ENCODE measurements around the gene TSPAN9. TPM values are rescaled to one million over a fixed set of nuclear protein-coding genes. Genes with fewer than 3 reads are reported as not detected.

Gene TSPAN9
- total RNA-seq, 3 donors from 2014 or later (not counting 1 experiment from before 2014, with no cell fraction given) = 0.86 to 1.6 (median 1.1) TPM

- intact Hi-C loops (cut with micrococcal nuclease) = no loop called here
- no peaks in the 10 kb centered on the region for H3K4me1 Mint-ChIP-seq
- H3K4me1 ChIP-seq (ENCODE audit: control insufficient read depth, insufficient read depth, low read length) = no peaks in the 10 kb centered on the region
- H3K27ac Mint-ChIP-seq = no peak overlapping the region
- H3K4me3 Mint-ChIP-seq = no peak overlapping the region
- TF ChIP-seq, protein P1, sequence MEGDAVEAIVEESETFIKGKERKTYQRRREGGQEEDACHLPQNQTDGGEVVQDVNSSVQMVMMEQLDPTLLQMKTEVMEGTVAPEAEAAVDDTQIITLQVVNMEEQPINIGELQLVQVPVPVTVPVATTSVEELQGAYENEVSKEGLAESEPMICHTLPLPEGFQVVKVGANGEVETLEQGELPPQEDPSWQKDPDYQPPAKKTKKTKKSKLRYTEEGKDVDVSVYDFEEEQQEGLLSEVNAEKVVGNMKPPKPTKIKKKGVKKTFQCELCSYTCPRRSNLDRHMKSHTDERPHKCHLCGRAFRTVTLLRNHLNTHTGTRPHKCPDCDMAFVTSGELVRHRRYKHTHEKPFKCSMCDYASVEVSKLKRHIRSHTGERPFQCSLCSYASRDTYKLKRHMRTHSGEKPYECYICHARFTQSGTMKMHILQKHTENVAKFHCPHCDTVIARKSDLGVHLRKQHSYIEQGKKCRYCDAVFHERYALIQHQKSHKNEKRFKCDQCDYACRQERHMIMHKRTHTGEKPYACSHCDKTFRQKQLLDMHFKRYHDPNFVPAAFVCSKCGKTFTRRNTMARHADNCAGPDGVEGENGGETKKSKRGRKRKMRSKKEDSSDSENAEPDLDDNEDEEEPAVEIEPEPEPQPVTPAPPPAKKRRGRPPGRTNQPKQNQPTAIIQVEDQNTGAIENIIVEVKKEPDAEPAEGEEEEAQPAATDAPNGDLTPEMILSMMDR (IDR thresholded peaks at IDR 0.05) = no peak
- H3K27me3 ChIP-seq (ENCODE audit: control insufficient read depth, insufficient read depth, low read length) = no peaks in the 10 kb centered on the region
- no peak for ATAC-seq
- H3K27me3 Mint-ChIP-seq (ENCODE audit: low read depth in 2 of 2) = peaks cover 12 to 19% of the 10 kb centered on the region in 2 donors
- H3K9me3 ChIP-seq (ENCODE audit: control insufficient read depth, insufficient read depth, low read length) = no peaks in the 10 kb centered on the region
- H3K9me3 Mint-ChIP-seq = no peaks in the 10 kb centered on the region
- H3K27ac ChIP-seq (ENCODE audit: low read length) = no peak overlapping the region
- no peak for DNase-seq
- no peaks in the 10 kb centered on the region for H3K36me3 Mint-ChIP-seq
- H3K36me3 ChIP-seq (ENCODE audit: control insufficient read depth, insufficient read depth, low read length) = no peaks in the 10 kb centered on the region
- WGBS (ENCODE audit: insufficient coverage) = 86% methylated on average over 5 of the region's 6 CpGs
- no peak overlapping the region for H3K4me3 ChIP-seq (ENCODE audit: low read length)
Measured at GRCh38 chr12:3186546-3187215, 109.5 kb downstream of the TSPAN9 start.

- Mint-ChIP-seq H3K4me3 (no peak overlapping the region), H3K27ac (no peak overlapping the region), H3K36me3 (no peaks in the 10 kb centered on the region), H3K27me3 (ENCODE audit: low read depth in 2 of 2) (peaks cover 11 to 18% of the 10 kb centered on the region in 2 donors), H3K4me1 (no peaks in the 10 kb centered on the region), H3K9me3 (no peaks in the 10 kb centered on the region)
- Histone ChIP-seq H3K36me3 (ENCODE audit: control insufficient read depth, insufficient read depth, low read length) (no peaks in the 10 kb centered on the region), H3K4me1 (ENCODE audit: control insufficient read depth, insufficient read depth, low read length) (no peaks in the 10 kb centered on the region), H3K9me3 (ENCODE audit: control insufficient read depth, insufficient read depth, low read length) (no peaks in the 10 kb centered on the region), H3K27me3 (ENCODE audit: control insufficient read depth, insufficient read depth, low read length) (no peaks in the 10 kb centered on the region), H3K4me3 (ENCODE audit: low read length) (no peak overlapping the region), H3K27ac (ENCODE audit: low read length) (no peak overlapping the region)
- no peak for DNase-seq
- ATAC-seq = no peak
- 80% methylated on average over 17 of the region's 17 CpGs for WGBS (ENCODE audit: insufficient coverage)
- intact Hi-C loops (cut with micrococcal nuclease) = no loop called here
- TF ChIP-seq, protein P1 (IDR thresholded peaks at IDR 0.05) = no peak
Measured at GRCh38 chr12:3187846-3188770, 110.9 kb downstream of the TSPAN9 start.

- H3K27me3 ChIP-seq (ENCODE audit: control insufficient read depth, insufficient read depth, low read length) = no peaks in the 10 kb centered on the region
- Mint-ChIP-seq H3K36me3 (no peaks in the 10 kb centered on the region), H3K27me3 (ENCODE audit: low read depth in 2 of 2) (peaks cover 7 to 15% of the 10 kb centered on the region in 2 donors), H3K9me3 (no peaks in the 10 kb centered on the region), H3K4me1 (no peaks in the 10 kb centered on the region), H3K4me3 (no peak overlapping the region), H3K27ac (no peak overlapping the region)
- H3K9me3 ChIP-seq (ENCODE audit: control insufficient read depth, insufficient read depth, low read length) = no peaks in the 10 kb centered on the region
- DNase-seq = no peak
- intact Hi-C loops (cut with micrococcal nuclease) = no loop called here
- H3K4me3 ChIP-seq (ENCODE audit: low read length) = no peak overlapping the region
- WGBS (ENCODE audit: insufficient coverage) = 33% methylated on average over 2 of the region's 2 CpGs
- no peaks in the 10 kb centered on the region for H3K4me1 ChIP-seq (ENCODE audit: control insufficient read depth, insufficient read depth, low read length)
- TF ChIP-seq, protein P1 (IDR thresholded peaks at IDR 0.05) = no peak
- no peak overlapping the region for H3K27ac ChIP-seq (ENCODE audit: low read length)
- ATAC-seq = no peak
- no peaks in the 10 kb centered on the region for H3K36me3 ChIP-seq (ENCODE audit: control insufficient read depth, insufficient read depth, low read length)
Measured at GRCh38 chr12:3189282-3189681, 112.1 kb downstream of the TSPAN9 start.

All from natural killer cell (primary cell).